ENCODE measurements around the gene MAGI1. TPM values are rescaled to one million over a fixed set of nuclear protein-coding genes. Genes with fewer than 3 reads are reported as not detected.

The MAGI1 gene
- polyA plus RNA-seq, 1 experiment = 14.2 TPM

- no peaks in the 10 kb centered on the region for H3K9me3 ChIP-seq (ENCODE audit: control insufficient read depth, insufficient read depth, low read length)
- DNase-seq (ENCODE audit: low read depth, low spot score) = no peak
- H3K27ac ChIP-seq (ENCODE audit: low read depth, low read length) = no peak overlapping the region
- TF ChIP-seq CTCF (IDR thresholded peaks at IDR 0.05; ENCODE audit: low read depth, low read length) = no peak
- no peaks in the 10 kb centered on the region for H3K27me3 ChIP-seq (ENCODE audit: control insufficient read depth, insufficient read depth, low read length)
- POLR2A ChIA-PET = no interaction called here
- H3K4me3 ChIP-seq (ENCODE audit: low read depth, low read length) = peak overlapping the region; percentile 96
- CTCF ChIA-PET = interaction anchor here (0.6 to 1.7 kb wide), 4 partner anchors 11 to 103 kb away, joined by 3 to 4 read pairs (median 4); no protein-coding TSS in a partner anchor
Measured at GRCh38 chr3:66035763-66036477, 2.8 kb downstream of the MAGI1 start.

GRCh38 chr3:66033241-66034138 is 5.2 kb downstream of the MAGI1 start:
- ChIA-PET CTCF (interaction anchor here (1.5 kb wide), 1 partner anchor 594 kb away, joined by 4 read pairs; no protein-coding TSS in a partner anchor), POLR2A (no interaction called here)
- Histone ChIP-seq H3K27me3 (ENCODE audit: control insufficient read depth, insufficient read depth, low read length) (no peaks in the 10 kb centered on the region), H3K9me3 (ENCODE audit: control insufficient read depth, insufficient read depth, low read length) (no peaks in the 10 kb centered on the region), H3K27ac (ENCODE audit: low read depth, low read length) (no peak overlapping the region), H3K4me3 (ENCODE audit: low read depth, low read length) (no peak overlapping the region)
- no peak for TF ChIP-seq CTCF (IDR thresholded peaks at IDR 0.05; ENCODE audit: low read depth, low read length)
- DNase-seq (ENCODE audit: low read depth, low spot score) = no peak

- POLR2A ChIA-PET = no interaction called here
- Histone ChIP-seq H3K27ac (ENCODE audit: low read depth, low read length) (no peak overlapping the region), H3K9me3 (ENCODE audit: control insufficient read depth, insufficient read depth, low read length) (no peaks in the 10 kb centered on the region), H3K4me3 (ENCODE audit: low read depth, low read length) (no peak overlapping the region), H3K27me3 (ENCODE audit: control insufficient read depth, insufficient read depth, low read length) (no peaks in the 10 kb centered on the region)
- no peak for DNase-seq (ENCODE audit: low read depth, low spot score)
- TF ChIP-seq CTCF (IDR thresholded peaks at IDR 0.05; ENCODE audit: low read depth, low read length) = no peak
- CTCF ChIA-PET = no interaction called here
Measured at GRCh38 chr3:66031102-66031698, 7.5 kb downstream of the MAGI1 start.

- POLR2A ChIA-PET = no interaction called here
- no peaks in the 10 kb centered on the region for H3K9me3 ChIP-seq (ENCODE audit: control insufficient read depth, insufficient read depth, low read length)
- H3K27me3 ChIP-seq (ENCODE audit: control insufficient read depth, insufficient read depth, low read length) = no peaks in the 10 kb centered on the region
- CTCF ChIA-PET = interaction anchor here (0.8 kb wide), 1 partner anchor 110 kb away, joined by 3 read pairs; no protein-coding TSS in a partner anchor
- no peak for TF ChIP-seq CTCF (IDR thresholded peaks at IDR 0.05; ENCODE audit: low read depth, low read length)
- no peak for DNase-seq (ENCODE audit: low read depth, low spot score)
- no peak overlapping the region for H3K4me3 ChIP-seq (ENCODE audit: low read depth, low read length)
- no peak overlapping the region for H3K27ac ChIP-seq (ENCODE audit: low read depth, low read length)
Measured at GRCh38 chr3:66029443-66029842, 9.3 kb downstream of the MAGI1 start.
